Colonic mucosa (tissue), 4 donors: Measurements from ENCODE around the gene SAMD4A. TPM values are rescaled to one million over a fixed set of nuclear protein-coding genes. Genes with fewer than 3 reads are reported as not detected.
A peak's percentile ranks its signal among the peaks of the same experiment; 100 is the strongest.
"Not testable (repeated sequence)": the region's sequence is repeated elsewhere in the genome, so short reads cannot be mapped to it uniquely, and the experiment has no call there.

Experiments used
- DNase-seq: peaks from one replicate; pipeline ENCODE4 v3.0.0-alpha.2; 2020
- H3K27ac ChIP-seq: fragments of 200-600 bp; one replicate; pipeline ENCODE4 v1.8.0; 2021
- H3K27me3 ChIP-seq: fragments of 200-600 bp; one replicate; pipeline ENCODE4 v1.8.0; 2021
- H3K36me3 ChIP-seq: fragments of 200-600 bp; one replicate; pipeline ENCODE4 v1.8.0; 2021
- H3K4me1 ChIP-seq: fragments of 200-600 bp; one replicate; pipeline ENCODE4 v1.8.0; 2021; ENCODE audit warnings: mild to moderate bottlenecking
- H3K4me3 ChIP-seq: fragments of 200-600 bp; one replicate; pipeline ENCODE4 v1.8.0; 2021
- H3K9ac ChIP-seq, 2 donors: one replicate each; pipeline ENCODE4 v1.7.0; 2013; ENCODE audit warnings: control low read depth in 2 of 2, low read depth in 2 of 2, low read length in 2 of 2
- H3K9me3 ChIP-seq: fragments of 200-600 bp; one replicate; pipeline ENCODE4 v1.8.0; 2021
- intact Hi-C: fragments of 100-400 bp; cut with DNase I; formaldehyde crosslinking; loops from one replicate; pipeline ENCODE4 v1.14.1; 2022
- total RNA-seq, 2 donors: library from RNA; stranded (reverse); fragmentation: NEBNext Ultra II Directional in 1 of 2; extraction: Animal tissue kit (Norgen Biotek cat#: 25700) in 1 of 2; gene quantifications; one replicate each; pipeline ENCODE4 v1.2.1, GENCODE V29; 2021
- TF ChIP-seq, protein P1 (sequence below): fragments of 200-600 bp; IDR thresholded peaks from one replicate; pipeline ENCODE4 v1.8.0; 2022; ENCODE audit warnings: antibody characterized with exemption, mild to moderate bottlenecking
- donor health status: healthy.
- donor health status: DM: no; HTN: no; CAD: no.
- donor health status: DM: no; HTN: no; CAD: no.

The SAMD4A gene
- total RNA-seq, 2 donors from 2014 or later, result 5.6 to 31.3 TPM

DNA sequence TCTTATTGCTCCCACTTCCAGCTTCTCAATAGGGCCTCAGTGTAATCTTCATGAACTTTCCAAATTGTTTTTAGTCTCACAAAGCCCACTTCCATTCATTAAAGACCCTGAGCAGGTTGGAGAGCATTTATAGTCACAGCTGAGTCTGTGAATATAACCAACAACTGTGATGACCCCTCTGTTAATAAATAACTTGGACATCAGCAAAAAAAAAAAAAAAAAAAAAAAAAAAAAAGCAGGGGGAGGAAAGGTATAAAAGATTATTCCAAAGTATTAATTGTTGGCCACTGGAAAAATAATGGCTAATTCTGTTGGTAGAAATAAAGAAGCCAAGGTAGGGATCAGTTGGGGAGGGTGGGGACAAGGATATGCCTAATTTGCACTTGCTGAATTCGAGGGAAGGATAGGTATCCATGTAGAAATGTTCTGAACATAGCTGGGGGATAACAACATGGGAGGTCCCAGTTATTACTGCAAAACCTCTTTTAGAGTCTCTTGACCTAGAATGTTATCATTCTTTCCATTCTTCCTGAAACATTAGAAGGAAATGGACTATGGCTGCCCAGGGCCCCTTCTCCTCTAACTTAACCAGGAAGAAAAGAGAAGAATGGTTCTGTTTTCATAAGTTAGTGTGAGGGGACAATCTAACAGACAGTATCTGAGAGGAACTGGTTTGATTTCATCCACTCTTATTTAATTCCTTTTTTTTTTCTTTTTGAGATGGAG is 56.5 kb downstream of the SAMD4A start:
- intact Hi-C loops, result no loop called here
- TF ChIP-seq, protein P1, sequence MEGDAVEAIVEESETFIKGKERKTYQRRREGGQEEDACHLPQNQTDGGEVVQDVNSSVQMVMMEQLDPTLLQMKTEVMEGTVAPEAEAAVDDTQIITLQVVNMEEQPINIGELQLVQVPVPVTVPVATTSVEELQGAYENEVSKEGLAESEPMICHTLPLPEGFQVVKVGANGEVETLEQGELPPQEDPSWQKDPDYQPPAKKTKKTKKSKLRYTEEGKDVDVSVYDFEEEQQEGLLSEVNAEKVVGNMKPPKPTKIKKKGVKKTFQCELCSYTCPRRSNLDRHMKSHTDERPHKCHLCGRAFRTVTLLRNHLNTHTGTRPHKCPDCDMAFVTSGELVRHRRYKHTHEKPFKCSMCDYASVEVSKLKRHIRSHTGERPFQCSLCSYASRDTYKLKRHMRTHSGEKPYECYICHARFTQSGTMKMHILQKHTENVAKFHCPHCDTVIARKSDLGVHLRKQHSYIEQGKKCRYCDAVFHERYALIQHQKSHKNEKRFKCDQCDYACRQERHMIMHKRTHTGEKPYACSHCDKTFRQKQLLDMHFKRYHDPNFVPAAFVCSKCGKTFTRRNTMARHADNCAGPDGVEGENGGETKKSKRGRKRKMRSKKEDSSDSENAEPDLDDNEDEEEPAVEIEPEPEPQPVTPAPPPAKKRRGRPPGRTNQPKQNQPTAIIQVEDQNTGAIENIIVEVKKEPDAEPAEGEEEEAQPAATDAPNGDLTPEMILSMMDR, result no peak
- H3K27me3 ChIP-seq, result no peaks in the 10 kb centered on the region
- no peak overlapping the region for H3K9ac ChIP-seq
- no peaks in the 10 kb centered on the region for H3K9me3 ChIP-seq
- H3K36me3 ChIP-seq, result no peaks in the 10 kb centered on the region
- no peaks in the 10 kb centered on the region for H3K4me1 ChIP-seq
- no peak overlapping the region for H3K4me3 ChIP-seq
- DNase-seq, result no peak
- no peak overlapping the region for H3K27ac ChIP-seq

DNA sequence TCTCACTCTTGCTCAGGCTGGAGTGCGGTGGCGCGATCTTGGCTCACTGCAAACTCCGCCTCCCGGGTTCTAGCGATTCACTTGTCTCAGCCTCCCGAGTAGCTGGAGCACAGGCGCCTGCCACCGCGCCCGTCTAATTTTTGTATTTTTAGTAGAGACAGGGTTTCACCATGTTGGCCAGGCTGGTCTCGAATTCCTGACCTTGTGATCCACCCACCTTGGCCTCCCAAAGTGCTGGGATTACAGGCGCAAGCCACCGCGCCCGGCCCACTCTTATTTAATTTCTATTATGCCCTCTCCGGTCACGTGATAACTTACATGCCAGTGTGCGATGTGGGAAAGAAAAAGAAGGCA is 57.1 kb downstream of the SAMD4A start:
- intact Hi-C loops, result not testable (repeated sequence)

DNA sequence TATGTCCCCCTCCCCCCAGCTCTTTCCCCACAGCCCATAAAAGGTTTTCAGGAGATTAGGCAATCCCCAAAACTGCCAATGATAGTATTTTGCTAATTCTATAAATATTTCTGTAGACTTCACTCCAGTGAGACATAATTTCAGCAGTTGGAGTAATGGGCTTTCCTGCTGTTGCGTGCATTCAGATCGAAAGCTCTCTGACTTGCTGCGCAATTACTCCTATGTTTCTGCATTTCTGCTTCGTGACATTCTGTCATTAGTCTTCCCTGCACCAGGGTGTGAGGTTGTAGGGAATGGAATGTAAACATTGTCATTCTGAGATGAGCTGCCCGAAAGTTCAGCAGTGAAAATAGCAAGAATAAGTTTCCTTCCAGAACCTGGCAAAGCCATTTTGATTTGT is 58.2 kb downstream of the SAMD4A start:
- no peaks in the 10 kb centered on the region for H3K36me3 ChIP-seq
- intact Hi-C loops, result no loop called here
- H3K4me3 ChIP-seq, result no peak overlapping the region
- TF ChIP-seq, protein P1, result no peak
- no peak overlapping the region for H3K27ac ChIP-seq
- H3K9ac ChIP-seq, result no peak overlapping the region
- H3K9me3 ChIP-seq, result no peaks in the 10 kb centered on the region
- no peak for DNase-seq
- H3K27me3 ChIP-seq, result no peaks in the 10 kb centered on the region
- H3K4me1 ChIP-seq, result no peaks in the 10 kb centered on the region

More for the DNA sequence above, 57.1 kb downstream of the SAMD4A start:
- H3K4me3 ChIP-seq, H3K27ac ChIP-seq, H3K27me3 ChIP-seq, H3K36me3 ChIP-seq, H3K9me3 ChIP-seq, DNase-seq, H3K4me1 ChIP-seq, H3K9ac ChIP-seq: not testable (repeated sequence)

DNA sequence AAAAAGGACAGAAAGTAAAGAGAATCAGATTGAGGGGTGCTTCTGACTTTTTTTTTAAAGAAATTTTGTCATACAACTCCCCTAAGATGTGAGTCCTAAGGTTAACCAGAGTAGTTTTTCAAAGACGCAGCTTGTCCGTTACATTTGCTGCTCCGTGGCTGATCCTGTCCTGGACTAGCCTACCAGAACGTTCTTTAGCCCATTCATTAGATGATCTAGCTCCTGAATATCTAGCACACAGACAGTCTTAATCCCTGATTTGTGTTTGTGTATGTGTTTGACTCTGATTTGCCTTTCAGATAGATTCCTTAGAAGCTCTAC is 60.3 kb downstream of the SAMD4A start:
- peak overlapping the region; percentile 78 for H3K27ac ChIP-seq
- intact Hi-C loops, result no loop called here
- TF ChIP-seq, protein P1, result no peak
- H3K27me3 ChIP-seq, result no peaks in the 10 kb centered on the region
- no peaks in the 10 kb centered on the region for H3K36me3 ChIP-seq
- H3K9ac ChIP-seq, result peak overlapping the region in 1 of 2 donors; percentile 22
- no peaks in the 10 kb centered on the region for H3K4me1 ChIP-seq
- H3K9me3 ChIP-seq, result no peaks in the 10 kb centered on the region
- DNase-seq, result no peak
- H3K4me3 ChIP-seq, result no peak overlapping the region

- peak overlapping the region; percentile 78 for H3K27ac ChIP-seq
- H3K9ac ChIP-seq, result peak overlapping the region in 1 of 2 donors; percentile 52
- H3K4me3 ChIP-seq, result no peak overlapping the region
- DNase-seq, result peak; percentile 35
- H3K36me3 ChIP-seq, result no peaks in the 10 kb centered on the region
- intact Hi-C loops, result no loop called here
- H3K4me1 ChIP-seq, result no peaks in the 10 kb centered on the region
- no peaks in the 10 kb centered on the region for H3K9me3 ChIP-seq
- H3K27me3 ChIP-seq, result no peaks in the 10 kb centered on the region
- TF ChIP-seq, protein P1, result no peak
These were observed 60.8 kb downstream of the SAMD4A start for GRCh38 chr14:54627540-54628363.

DNA sequence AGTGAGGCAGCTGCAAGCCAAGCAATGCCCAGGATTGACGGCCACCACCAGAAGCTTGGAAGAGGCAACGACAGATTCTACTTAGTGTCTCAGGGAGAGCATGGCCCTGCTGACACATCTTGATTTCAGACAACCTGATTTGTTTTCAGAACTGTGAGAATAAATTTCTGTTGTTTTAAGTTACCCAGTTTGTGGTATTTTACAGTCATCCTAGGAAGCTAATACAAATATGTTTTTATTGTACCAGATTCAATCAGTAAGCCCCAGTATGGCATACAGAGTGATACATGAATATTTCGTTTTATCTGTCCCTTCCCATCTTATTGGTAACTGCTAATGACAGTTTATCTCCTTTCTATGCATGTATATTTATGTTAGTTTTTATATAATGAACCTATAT is 62.3 kb downstream of the SAMD4A start:
- Histone ChIP-seq H3K36me3 (no peaks in the 10 kb centered on the region), H3K27me3 (no peaks in the 10 kb centered on the region), H3K9me3 (no peaks in the 10 kb centered on the region), H3K4me3 (no peak overlapping the region), H3K27ac (no peak overlapping the region), H3K4me1 (no peaks in the 10 kb centered on the region), H3K9ac (no peak overlapping the region)
- DNase-seq, result no peak
- intact Hi-C loops, result no loop called here
- TF ChIP-seq, protein P1, result no peak
